Tibial nerve (tissue), 4 donors: ENCODE results near the gene RXFP1. TPM values are rescaled to one million over a fixed set of nuclear protein-coding genes. Genes with fewer than 3 reads are reported as not detected.

ENCODE experiments used
- DNase-seq, 2 donors: peaks; one replicate each; pipeline ENCODE4 v3.0.0-alpha.2; 2019; ENCODE audit warnings: low spot score in 2 of 2
- H3K27ac ChIP-seq, 4 donors: fragments of 200-600 bp; sonication (generic) in 3 of 4; one replicate each; pipeline ENCODE4 v1.5.1; 2017 to 2019; ENCODE audit warnings: mild to moderate bottlenecking in 1 of 4
- H3K27me3 ChIP-seq, 2 donors: fragments of 200-600 bp; sonication (generic) in 1 of 2; one replicate each; pipeline versions ENCODE4 v1.5.1 to v1.6.0; 2017 to 2019
- H3K36me3 ChIP-seq, 3 donors: fragments of 200-600 bp; sonication (generic); one replicate each; pipeline ENCODE4 v1.5.1; 2018 to 2019
- H3K4me1 ChIP-seq, 4 donors: fragments of 200-600 bp; sonication (generic) in 3 of 4; one replicate each; pipeline ENCODE4 v1.5.1; 2017 to 2019
- H3K4me3 ChIP-seq, 4 donors: fragments of 200-600 bp; sonication (generic) in 3 of 4; one replicate each; pipeline ENCODE4 v1.5.1; 2017 to 2019; ENCODE audit warnings: mild to moderate bottlenecking in 1 of 4, moderate library complexity in 1 of 4
- H3K9me3 ChIP-seq, 4 donors: fragments of 200-600 bp; sonication (generic) in 3 of 4; one replicate each; pipeline ENCODE4 v1.5.1; 2017 to 2019
- EP300 ChIP-seq, 2 donors: sonication (generic); formaldehyde crosslinking; IDR thresholded peaks; one replicate each; pipeline ENCODE4 v1.6.1; 2017; ENCODE audit warnings: antibody characterized with exemption in 2 of 2, mild to moderate bottlenecking in 1 of 2
- POLR2A ChIP-seq, 2 donors: fragments of 450-650 bp; IDR thresholded peaks; one replicate each; pipeline ENCODE4 v1.6.1; 2017; ENCODE audit warnings: antibody characterized with exemption in 2 of 2, mild to moderate bottlenecking in 2 of 2, moderate library complexity in 2 of 2
- WGBS, 2 donors: methylation state at CpG; one replicate each; pipeline ENCODE4 v1.1.5; 2018; 5-methylcytosine and 5-hydroxymethylcytosine counted together
- total RNA-seq, 4 donors: library from RNA; depleted of rRNA; stranded (reverse); fragments of >200 nt; gene quantifications; one replicate each; pipeline ENCODE4 v1.1.0, GENCODE V29; 2016
- TF ChIP-seq, protein P1 (sequence below), 5 experiments: fragments of 200-600 bp in 3 of 5; fragments of 450-650 bp in 2 of 5; sonication (generic) in 3 of 5; IDR thresholded peaks; one replicate each; pipeline ENCODE4 v1.5.1; 2016 to 2019; ENCODE audit warnings: antibody characterized with exemption in 5 of 5, mild to moderate bottlenecking in 3 of 5, moderate library complexity in 2 of 5

RXFP1 gene
- total RNA-seq, 4 donors from 2014 or later: not detected

DNA sequence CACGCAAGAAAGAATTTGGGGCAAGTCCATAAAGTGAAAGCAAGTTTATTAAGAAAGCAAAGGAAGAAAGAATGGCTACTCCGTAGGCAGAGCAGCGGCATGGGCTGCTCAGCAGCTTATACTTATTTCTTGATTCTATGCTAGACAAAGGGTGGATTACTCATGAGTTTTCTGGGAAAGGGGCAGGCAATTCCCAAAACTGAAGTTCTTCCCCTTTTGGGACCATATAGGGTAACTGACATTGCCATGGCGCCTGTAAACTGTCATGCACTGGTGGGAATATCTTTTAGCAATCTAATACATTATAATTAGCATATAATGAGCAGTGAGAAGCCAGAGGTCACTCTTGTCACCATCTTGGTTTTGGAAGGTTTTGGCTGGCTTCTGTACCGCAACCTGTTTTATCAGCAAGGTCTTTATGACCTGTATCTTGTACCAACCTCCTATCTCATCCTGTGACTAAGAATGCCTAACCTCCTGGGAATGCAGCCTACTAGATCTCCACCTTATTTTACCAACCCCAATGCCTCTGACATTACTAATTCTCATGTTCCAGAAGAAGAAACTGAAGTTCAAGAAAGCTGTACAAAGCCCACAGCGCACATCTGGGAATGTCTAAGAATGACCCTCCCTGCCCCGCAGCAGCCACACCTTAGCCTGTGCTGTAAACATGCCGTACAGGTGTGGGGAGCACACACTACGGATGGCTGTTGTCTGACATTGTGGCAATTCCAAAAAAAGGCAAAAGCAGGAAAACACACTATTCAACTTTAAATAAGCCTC is 18.6 kb downstream of the RXFP1 start:
- Histone ChIP-seq H3K36me3 (no peaks in the 10 kb centered on the region), H3K27ac (no peak overlapping the region), H3K9me3 (no peaks in the 10 kb centered on the region), H3K4me3 (no peak overlapping the region), H3K27me3 (no peaks in the 10 kb centered on the region), H3K4me1 (no peaks in the 10 kb centered on the region)
- 72 to 74% methylated on average over 9 of the region's 9 CpGs for WGBS, 2 donors
- TF ChIP-seq EP300 (IDR thresholded peaks at IDR 0.05) (no peak), POLR2A (IDR thresholded peaks at IDR 0.05) (no peak)
- TF ChIP-seq, protein P1, sequence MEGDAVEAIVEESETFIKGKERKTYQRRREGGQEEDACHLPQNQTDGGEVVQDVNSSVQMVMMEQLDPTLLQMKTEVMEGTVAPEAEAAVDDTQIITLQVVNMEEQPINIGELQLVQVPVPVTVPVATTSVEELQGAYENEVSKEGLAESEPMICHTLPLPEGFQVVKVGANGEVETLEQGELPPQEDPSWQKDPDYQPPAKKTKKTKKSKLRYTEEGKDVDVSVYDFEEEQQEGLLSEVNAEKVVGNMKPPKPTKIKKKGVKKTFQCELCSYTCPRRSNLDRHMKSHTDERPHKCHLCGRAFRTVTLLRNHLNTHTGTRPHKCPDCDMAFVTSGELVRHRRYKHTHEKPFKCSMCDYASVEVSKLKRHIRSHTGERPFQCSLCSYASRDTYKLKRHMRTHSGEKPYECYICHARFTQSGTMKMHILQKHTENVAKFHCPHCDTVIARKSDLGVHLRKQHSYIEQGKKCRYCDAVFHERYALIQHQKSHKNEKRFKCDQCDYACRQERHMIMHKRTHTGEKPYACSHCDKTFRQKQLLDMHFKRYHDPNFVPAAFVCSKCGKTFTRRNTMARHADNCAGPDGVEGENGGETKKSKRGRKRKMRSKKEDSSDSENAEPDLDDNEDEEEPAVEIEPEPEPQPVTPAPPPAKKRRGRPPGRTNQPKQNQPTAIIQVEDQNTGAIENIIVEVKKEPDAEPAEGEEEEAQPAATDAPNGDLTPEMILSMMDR (IDR thresholded peaks at IDR 0.05): no peak
- DNase-seq: no peak

DNA sequence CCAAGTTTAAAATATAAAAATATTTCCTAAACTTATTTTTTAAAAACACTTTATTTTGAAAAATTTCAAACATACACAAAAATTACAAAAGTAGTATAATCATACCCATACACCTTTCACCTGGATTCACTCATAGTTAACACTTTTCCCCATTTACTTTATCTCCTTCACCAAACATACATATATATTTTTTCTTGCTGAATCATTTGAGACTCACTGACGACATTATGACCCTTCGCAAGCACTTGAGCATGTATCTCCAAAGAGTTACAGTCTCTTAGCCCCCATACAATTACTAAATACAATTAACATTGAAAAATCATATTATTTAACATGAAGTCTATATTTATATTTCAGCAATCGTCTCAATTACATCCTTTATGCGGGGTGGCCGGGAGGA is 19.8 kb downstream of the RXFP1 start:
- TF ChIP-seq POLR2A (IDR thresholded peaks at IDR 0.05) (no peak), EP300 (IDR thresholded peaks at IDR 0.05) (no peak)
- TF ChIP-seq, protein P1 (IDR thresholded peaks at IDR 0.05): no peak
- Histone ChIP-seq H3K4me1 (no peaks in the 10 kb centered on the region), H3K27me3 (no peaks in the 10 kb centered on the region), H3K4me3 (no peak overlapping the region), H3K9me3 (no peaks in the 10 kb centered on the region), H3K36me3 (no peaks in the 10 kb centered on the region), H3K27ac (no peak overlapping the region)
- DNase-seq: no peak
- WGBS, 2 donors: 80 to 87% methylated on average over 5 of the region's 5 CpGs

DNA sequence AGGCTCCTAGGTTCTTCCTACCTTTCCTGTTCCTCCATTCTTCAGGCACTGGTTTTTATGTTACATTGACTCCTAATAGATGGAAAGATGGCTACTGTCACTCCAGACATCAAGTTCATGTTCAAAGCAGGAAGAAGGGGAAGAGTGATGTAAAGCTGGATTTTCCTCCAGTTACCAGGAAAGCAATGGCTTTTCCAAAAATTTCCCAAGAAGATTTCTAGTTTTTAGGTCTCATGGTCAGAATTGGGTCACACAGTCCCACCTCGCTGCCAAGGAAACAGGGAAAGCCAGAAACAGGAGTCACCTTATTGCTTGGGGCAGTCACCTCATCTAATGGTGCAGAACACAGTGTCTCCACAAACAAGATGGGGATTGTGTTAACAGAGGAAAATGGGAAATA is 21.5 kb downstream of the RXFP1 start:
- Histone ChIP-seq H3K9me3 (peaks cover 0 to 2% (median 0%) of the 10 kb centered on the region in 4 donors), H3K4me1 (no peaks in the 10 kb centered on the region), H3K27me3 (no peaks in the 10 kb centered on the region), H3K4me3 (no peak overlapping the region), H3K27ac (no peak overlapping the region), H3K36me3 (no peaks in the 10 kb centered on the region)
- TF ChIP-seq EP300 (IDR thresholded peaks at IDR 0.05) (no peak), POLR2A (IDR thresholded peaks at IDR 0.05) (no peak)
- TF ChIP-seq, protein P1 (IDR thresholded peaks at IDR 0.05): no peak
- DNase-seq: no peak
- WGBS, 2 donors: 87 to 97% methylated on average over 1 of the region's 1 CpG

DNA sequence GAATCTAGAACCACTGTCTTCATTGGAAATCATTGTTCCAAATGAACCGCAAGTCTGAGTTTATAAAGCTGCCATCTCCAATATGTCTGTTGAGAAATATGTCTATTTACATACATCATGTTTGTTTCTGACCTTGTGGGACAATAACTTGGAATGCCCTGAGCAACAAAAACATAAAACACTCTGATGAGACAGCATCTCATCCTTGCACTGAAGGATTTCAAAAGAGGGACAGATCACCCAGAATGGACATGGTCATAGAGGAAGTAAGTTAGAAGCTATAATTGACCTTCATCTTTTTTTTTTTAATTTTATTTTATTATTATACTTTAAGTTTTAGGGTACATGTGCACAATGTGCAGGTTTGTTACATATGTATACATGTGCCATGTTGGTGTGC is 22.5 kb downstream of the RXFP1 start:
- no peak overlapping the region for H3K27ac ChIP-seq
- TF ChIP-seq EP300 (IDR thresholded peaks at IDR 0.05): no peak
- TF ChIP-seq POLR2A (IDR thresholded peaks at IDR 0.05): no peak
- TF ChIP-seq, protein P1 (IDR thresholded peaks at IDR 0.05): no peak
- H3K9me3 ChIP-seq: peaks cover 0 to 6% (median 0%) of the 10 kb centered on the region in 4 donors
- H3K36me3 ChIP-seq: no peaks in the 10 kb centered on the region
- no peak overlapping the region for H3K4me3 ChIP-seq
- no peak for DNase-seq
- no peaks in the 10 kb centered on the region for H3K4me1 ChIP-seq
- no peaks in the 10 kb centered on the region for H3K27me3 ChIP-seq
- WGBS, 2 donors: 98% methylated on average over 1 of the region's 1 CpG

DNA sequence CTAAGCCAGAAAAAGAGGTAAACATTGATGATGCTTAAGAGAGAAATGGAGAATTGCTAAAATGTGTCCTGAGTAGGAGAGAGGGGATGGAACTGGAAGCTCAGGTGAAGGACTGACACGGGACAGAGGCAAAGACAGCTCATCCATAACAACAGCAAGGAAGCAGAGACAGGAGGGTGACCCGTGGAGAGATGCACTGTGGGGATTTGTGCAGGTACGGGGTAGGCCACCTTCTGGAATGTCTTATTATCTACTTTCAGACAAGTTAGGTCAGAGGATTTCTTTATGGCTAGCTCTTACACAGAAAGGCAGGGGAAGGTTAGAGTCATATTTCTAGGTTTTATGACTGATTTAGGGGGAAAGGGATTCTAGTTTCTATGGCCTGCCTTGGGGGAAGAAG is 31.7 kb downstream of the RXFP1 start:
- DNase-seq: no peak
- Histone ChIP-seq H3K4me1 (no peaks in the 10 kb centered on the region), H3K27me3 (no peaks in the 10 kb centered on the region), H3K4me3 (no peak overlapping the region), H3K9me3 (peaks cover 0 to 3% (median 0%) of the 10 kb centered on the region in 4 donors), H3K36me3 (no peaks in the 10 kb centered on the region), H3K27ac (no peak overlapping the region)
- WGBS, 2 donors: 69 to 80% methylated on average over 3 of the region's 3 CpGs
- TF ChIP-seq POLR2A (IDR thresholded peaks at IDR 0.05) (no peak), EP300 (IDR thresholded peaks at IDR 0.05) (no peak)
- TF ChIP-seq, protein P1 (IDR thresholded peaks at IDR 0.05): no peak
